GM23338 (cell line): ENCODE measurements around the gene NEMF. TPM values are rescaled to one million over a fixed set of nuclear protein-coding genes. Genes with fewer than 3 reads are reported as not detected.
"Not testable (repeated sequence)": the region's sequence is repeated elsewhere in the genome, so short reads cannot be mapped to it uniquely, and the experiment has no call there.

Experiments
- ATAC-seq: fragments of 200-7000 bp; cut with Tn5 transposase; 3 replicates; pipeline ENCODE4 v1.9.1; 2020
- DNase-seq: peaks from one replicate; pipeline ENCODE4 v3.0.0-alpha.2; 2015; ENCODE audit warnings: low spot score
- H2AFZ ChIP-seq: fragments of 200-600 bp; sonication (generic); 2 replicates; pipeline ENCODE4 v1.8.0; 2016; ENCODE audit warnings: antibody characterized with exemption, mild to moderate bottlenecking, moderate library complexity
- H3F3A ChIP-seq: fragments of 200-600 bp; sonication (generic); replicated peaks from 2 replicates; pipeline ENCODE4 v1.8.0; 2017; ENCODE audit warnings: antibody characterized with exemption, mixed run types, low read depth
- H3K27ac ChIP-seq: fragments of 200-600 bp; sonication (generic); 2 replicates; pipeline ENCODE4 v1.6.1; 2016; ENCODE audit warnings: low read depth
- H3K27me3 ChIP-seq: fragments of 200-600 bp; sonication (generic); 2 replicates; pipeline ENCODE4 v1.8.0; 2016; ENCODE audit warnings: mild to moderate bottlenecking, mixed run types, moderate library complexity; ENCODE audit not compliant: insufficient read depth
- H3K36me3 ChIP-seq: fragments of 200-600 bp; sonication (generic); 2 replicates; pipeline ENCODE4 v1.8.0; 2016; ENCODE audit warnings: mild to moderate bottlenecking; ENCODE audit not compliant: insufficient read depth
- H3K4me1 ChIP-seq: fragments of 200-600 bp; sonication (generic); 2 replicates; pipeline ENCODE4 v1.8.0; 2016; ENCODE audit warnings: mild to moderate bottlenecking, moderate library complexity; ENCODE audit not compliant: insufficient read depth
- H3K4me2 ChIP-seq: fragments of 200-600 bp; sonication (generic); 2 replicates; pipeline ENCODE4 v1.7.1; 2017; ENCODE audit warnings: mixed run types
- H3K4me3 ChIP-seq: fragments of 200-600 bp; sonication (generic); 2 replicates; pipeline ENCODE4 v1.6.1; 2016; ENCODE audit warnings: mixed run types
- H3K79me2 ChIP-seq: fragments of 200-600 bp; sonication (generic); replicated peaks from 2 replicates; pipeline ENCODE4 v1.8.0; 2017; ENCODE audit warnings: mild to moderate bottlenecking; ENCODE audit not compliant: insufficient read depth
- H3K9me2 ChIP-seq: fragments of 200-600 bp; sonication (generic); 2 replicates; pipeline ENCODE4 v1.8.0; 2017; ENCODE audit not compliant: insufficient read depth
- H4K20me1 ChIP-seq: fragments of 200-600 bp; sonication (generic); replicated peaks from 2 replicates; pipeline ENCODE4 v1.8.0; 2017; ENCODE audit warnings: mild to moderate bottlenecking; ENCODE audit not compliant: insufficient read depth
- H3K27ac Mint-ChIP-seq: 2 replicates; pipeline ENCODE4 v1.8.0; 2020; ENCODE audit warnings: inconsistent platforms, mild to moderate bottlenecking, moderate library complexity, mixed read lengths
- H3K27me3 Mint-ChIP-seq: 3 replicates; pipeline ENCODE4 v1.8.0; 2022; ENCODE audit warnings: low read depth, mild to moderate bottlenecking, moderate library complexity, mixed read lengths, inconsistent platforms; ENCODE audit not compliant: insufficient read depth, poor library complexity
- H3K36me3 Mint-ChIP-seq: 3 replicates; pipeline ENCODE4 v1.8.0; 2021; ENCODE audit warnings: low read depth, mild to moderate bottlenecking, inconsistent platforms, moderate library complexity, mixed read lengths
- H3K4me1 Mint-ChIP-seq: 3 replicates; pipeline ENCODE4 v1.8.0; 2020; ENCODE audit warnings: mild to moderate bottlenecking, inconsistent platforms, mixed read lengths
- H3K4me3 Mint-ChIP-seq: 3 replicates; pipeline ENCODE4 v1.8.0; 2021; ENCODE audit warnings: moderate library complexity, mild to moderate bottlenecking, inconsistent platforms, mixed read lengths
- H3K9me3 Mint-ChIP-seq: 3 replicates; pipeline ENCODE4 v1.8.0; 2020; ENCODE audit warnings: moderate library complexity, mild to moderate bottlenecking, inconsistent platforms, mixed read lengths
- ETS1 ChIP-seq: IDR thresholded peaks from 2 replicates; pipeline ENCODE4 v1.6.1; 2016; ENCODE audit warnings: antibody characterized with exemption
- NANOG ChIP-seq: IDR thresholded peaks from 2 replicates; pipeline ENCODE4 v1.6.1; 2016; ENCODE audit warnings: antibody characterized with exemption, borderline replicate concordance
- POLR2AphosphoS5 ChIP-seq: IDR thresholded peaks from 2 replicates; pipeline ENCODE4 v1.6.1; 2016; ENCODE audit warnings: antibody characterized with exemption, low read depth
- STAT1 ChIP-seq: IDR thresholded peaks from one replicate; pipeline ENCODE4 v1.6.1; 2016; ENCODE audit warnings: antibody characterized with exemption; ENCODE audit not compliant: unreplicated experiment
- ZNF114 ChIP-seq: fragments of 250-450 bp; sonication (Bioruptor Pico); IDR thresholded peaks from 2 replicates; pipeline ENCODE4 v1.5.0; 2020; ENCODE audit warnings: mild to moderate bottlenecking, moderate library complexity
- ZNF331 ChIP-seq: fragments of 250-450 bp; sonication (Bioruptor Pico); IDR thresholded peaks from 2 replicates; pipeline ENCODE4 v1.5.0; 2020; ENCODE audit warnings: low read depth, mild to moderate bottlenecking, moderate library complexity
- ZNF462 ChIP-seq: fragments of 250-450 bp; sonication (Bioruptor Pico); IDR thresholded peaks from 2 replicates; pipeline ENCODE4 v1.5.0; 2020; ENCODE audit warnings: mild to moderate bottlenecking, moderate library complexity
- polyA plus RNA-seq: library from polyadenylated mRNA; unstranded; fragments of >200 nt; fragmentation: Nextera tagmentation; extraction: Ambion mirVana; gene quantifications from 2 replicates; pipeline ENCODE4 v1.2.1, GENCODE V29; 2016
- total RNA-seq: library from RNA; depleted of rRNA; stranded (reverse); fragments of >200 nt; shearing (Covaris generic); gene quantifications from 2 replicates; pipeline ENCODE4 v1.2.3, GENCODE V29; 2014

Gene NEMF
- total and polyA plus RNA-seq, 2 experiments from 2014 or later, result 58.4 to 88.1 TPM

DNA sequence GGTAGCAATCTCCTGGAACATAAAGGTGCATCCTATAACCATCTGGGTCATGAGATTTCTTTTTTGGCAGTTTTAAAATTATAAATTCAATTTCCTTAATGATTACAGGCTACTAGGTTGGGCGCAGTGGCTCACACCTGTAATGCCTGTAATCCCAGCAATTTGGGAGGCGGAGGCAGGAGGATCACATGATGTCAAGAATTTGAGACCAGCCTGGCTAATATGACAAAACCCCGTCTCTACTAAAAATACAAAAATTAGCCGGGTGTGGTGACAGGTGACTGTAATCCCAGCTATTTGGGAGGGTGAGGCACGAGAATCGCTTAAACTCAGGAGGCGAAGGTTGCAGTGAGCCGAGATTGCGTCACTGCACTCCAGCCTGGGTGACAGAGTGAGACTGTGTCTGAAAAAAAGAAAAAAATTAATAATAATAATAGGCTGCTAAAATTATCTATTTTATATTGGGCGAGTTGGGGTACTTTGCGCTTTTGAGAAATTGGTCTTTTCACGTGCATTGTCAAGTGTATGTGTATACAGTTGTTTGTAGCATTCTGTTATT lies 23.1 kb upstream of the NEMF start:
- no peak overlapping the region for H3K27ac ChIP-seq
- H3K9me2 ChIP-seq, result no peaks in the 10 kb centered on the region
- DNase-seq (no peak), ATAC-seq (no peak)
- H3K4me3 ChIP-seq, result no peak overlapping the region
- no peaks in the 10 kb centered on the region for H3K36me3 ChIP-seq
- H3K79me2 ChIP-seq, result no peaks in the 10 kb centered on the region
- Mint-ChIP-seq H3K9me3 (no peaks in the 10 kb centered on the region), H3K36me3 (no peaks in the 10 kb centered on the region), H3K4me3 (no peak overlapping the region), H3K4me1 (no peaks in the 10 kb centered on the region), H3K27me3 (peaks cover 4% of the 10 kb centered on the region), H3K27ac (no peak overlapping the region)
- H3K4me1 ChIP-seq, result no peaks in the 10 kb centered on the region
- no peaks in the 10 kb centered on the region for H3K27me3 ChIP-seq
- TF ChIP-seq ZNF114 (CRISPR knock-in tag), result no peak
- no peak overlapping the region for H3K4me2 ChIP-seq
- no peak overlapping the region for H2AFZ ChIP-seq
- H4K20me1 ChIP-seq, result no peaks in the 10 kb centered on the region
- no peaks in the 10 kb centered on the region for H3F3A ChIP-seq

DNA sequence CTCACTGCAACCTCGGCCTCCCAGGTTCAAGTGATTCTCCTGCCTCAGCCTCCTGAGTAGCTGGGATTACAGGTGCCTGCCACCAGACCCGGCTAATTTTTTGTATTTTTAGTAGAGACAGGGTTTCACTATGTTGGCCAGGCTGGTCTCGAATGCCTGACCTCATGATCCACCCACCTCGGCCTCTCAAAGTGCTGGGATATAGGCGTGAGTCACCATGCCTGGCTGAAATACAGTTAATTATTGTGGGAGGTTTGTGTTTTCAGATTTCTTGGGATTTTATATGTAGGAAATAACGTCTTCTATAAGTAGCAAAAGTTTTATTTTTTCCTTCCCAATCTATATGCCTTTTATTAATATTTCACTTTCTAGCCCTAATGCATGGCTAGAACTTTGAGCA lies 21.0 kb upstream of the NEMF start:
- H3K9me3 Mint-ChIP-seq, H3K36me3 ChIP-seq, H3K4me3 Mint-ChIP-seq, H3K4me1 Mint-ChIP-seq, H3K4me2 ChIP-seq, H3K27ac Mint-ChIP-seq, ATAC-seq, H2AFZ ChIP-seq, H3K36me3 Mint-ChIP-seq, H3K4me1 ChIP-seq, H3K27ac ChIP-seq, H3K79me2 ChIP-seq, H3K9me2 ChIP-seq, H3F3A ChIP-seq, H3K4me3 ChIP-seq, H4K20me1 ChIP-seq, DNase-seq, H3K27me3 ChIP-seq, H3K27me3 Mint-ChIP-seq: not testable (repeated sequence)

DNA sequence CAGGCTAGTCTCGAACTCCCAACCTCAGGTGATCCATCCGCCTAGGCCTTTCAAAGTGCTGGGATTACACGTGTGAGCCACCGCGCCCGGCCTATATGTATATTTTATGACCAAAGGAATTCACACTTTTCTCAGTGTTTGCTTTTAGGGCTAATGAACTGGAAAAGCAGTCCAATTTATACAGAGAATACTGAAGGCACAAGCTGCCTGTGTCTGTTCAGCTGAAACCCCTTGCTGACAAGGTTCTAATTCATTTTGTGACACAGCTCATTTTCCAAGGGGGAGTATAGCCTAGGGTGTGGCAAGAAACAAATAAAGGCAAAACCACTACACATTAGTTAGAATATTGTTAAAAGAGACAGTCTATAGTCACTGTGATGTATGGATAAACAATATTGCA lies 18.3 kb upstream of the NEMF start:
- Histone ChIP-seq H3K27me3 (no peaks in the 10 kb centered on the region), H3K4me2 (no peak overlapping the region)
- TF ChIP-seq ZNF331 (CRISPR knock-in tag) (no peak), ZNF462 (CRISPR knock-in tag) (no peak), ETS1 (no peak), STAT1 (no peak), POLR2AphosphoS5 (no peak), NANOG (no peak)

More for the DNA sequence above, 18.3 kb upstream of the NEMF start:
- Histone ChIP-seq H3K4me1 (no peaks in the 10 kb centered on the region), H3K4me3 (no peak overlapping the region), H3K79me2 (no peaks in the 10 kb centered on the region), H3F3A (no peaks in the 10 kb centered on the region), H3K27ac (no peak overlapping the region), H3K9me2 (no peaks in the 10 kb centered on the region), H4K20me1 (no peaks in the 10 kb centered on the region), H3K36me3 (no peaks in the 10 kb centered on the region), H2AFZ (no peak overlapping the region)
- DNase-seq, result no peak
- Mint-ChIP-seq H3K36me3 (no peaks in the 10 kb centered on the region; the same call in 2 of the 3 replicates), H3K4me3 (no peak overlapping the region), H3K27ac (no peak overlapping the region), H3K4me1 (peaks cover 3% of the 10 kb centered on the region; the same call in 2 of the 3 replicates), H3K9me3 (no peaks in the 10 kb centered on the region), H3K27me3 (peaks cover 11% of the 10 kb centered on the region)
- no peak for ATAC-seq
